B cell (primary cell): ENCODE measurements around the gene METTL5. TPM values are rescaled to one million over a fixed set of nuclear protein-coding genes. Genes with fewer than 3 reads are reported as not detected.

ENCODE experiments used
- ATAC-seq: fragments of 200-7000 bp; cut with Tn5 transposase; one replicate; pipeline ENCODE4 v1.10.0; 2021; ENCODE audit warnings: low read depth, mild to moderate bottlenecking, moderate number of reproducible peaks, moderate library complexity
- CTCF ChIA-PET: fragments of 350-600 bp; sonication (Branson Sonifier 250); formaldehyde crosslinking; loops from one replicate; lab custom pipeline; 2021; ENCODE audit warnings: antibody characterized with exemption, inconsistent platforms; lab: Charles Lee
- POLR2A ChIA-PET: fragments of 350-600 bp; sonication (Branson Sonifier 250); formaldehyde crosslinking; loops from one replicate; lab custom pipeline; 2021; ENCODE audit warnings: antibody characterized with exemption; lab: Charles Lee
- DNase-seq: peaks from one replicate; pipeline ENCODE4 v3.0.0; 2013
- H2AFZ ChIP-seq: 2 replicates; pipeline ENCODE4 v1.6.1; 2012; ENCODE audit warnings: mild to moderate bottlenecking, low read depth, low read length; ENCODE audit not compliant: insufficient read depth, poor library complexity, severe bottlenecking
- H3K27ac ChIP-seq, 2 donors: 1 replicate in 1 of 2; 2 replicates in 1 of 2; pipeline ENCODE4 v1.5.1; 2012 to 2013; ENCODE audit warnings: low read length in 2 of 2, mild to moderate bottlenecking in 2 of 2, moderate library complexity in 1 of 2
- H3K27me3 ChIP-seq, 4 experiments: fragments of 200-600 bp in 1 of 4; sonication (generic) in 1 of 4; replicated peaks in 1 of 4; 1 replicate in 2 of 4; 2 replicates in 2 of 4; pipeline versions ENCODE4 v1.6.1 to v1.7.0; 2013 to 2016; ENCODE audit warnings: low read length in 3 of 4, mild to moderate bottlenecking in 2 of 4, mixed read lengths in 1 of 4, moderate library complexity in 1 of 4; ENCODE audit not compliant: insufficient read depth in 4 of 4, control insufficient read depth in 3 of 4; ENCODE audit errors: control extremely low read depth in 1 of 4
- H3K36me3 ChIP-seq, 2 experiments: replicated peaks in 1 of 2; 1 replicate in 1 of 2; 2 replicates in 1 of 2; pipeline versions ENCODE4 v1.6.1 to v1.7.1; 2013; ENCODE audit warnings: low read length in 1 of 2; ENCODE audit not compliant: insufficient read depth in 2 of 2, control insufficient read depth in 1 of 2; ENCODE audit errors: control extremely low read depth in 1 of 2, extremely low read depth in 1 of 2
- H3K4me1 ChIP-seq, 2 donors: fragments of 200-600 bp in 1 of 2; sonication (generic) in 1 of 2; 1 replicate in 1 of 2; 2 replicates in 1 of 2; pipeline versions ENCODE4 v1.5.1 to v1.6.1; 2013 to 2017; ENCODE audit warnings: low read length in 2 of 2; ENCODE audit not compliant: control insufficient read depth in 2 of 2, insufficient read depth in 2 of 2
- H3K4me2 ChIP-seq: replicated peaks from 2 replicates; pipeline ENCODE3; 2012; ENCODE audit warnings: mild to moderate bottlenecking, low read depth, low read length; ENCODE audit not compliant: poor library complexity, severe bottlenecking
- H3K4me3 ChIP-seq, 5 experiments: fragments of 200-600 bp in 1 of 5; sonication (generic) in 1 of 5; 1 replicate in 3 of 5; 2 replicates in 2 of 5; pipeline versions ENCODE4 v1.5.1 to v1.7.0; 2011 to 2016; ENCODE audit warnings: low read length in 4 of 5, mild to moderate bottlenecking in 4 of 5, low read depth in 2 of 5, control low read depth in 1 of 5, moderate library complexity in 1 of 5; ENCODE audit not compliant: insufficient read depth in 1 of 5; ENCODE audit errors: control extremely low read depth in 1 of 5, extremely low read depth in 1 of 5
- H3K79me2 ChIP-seq: fragments of 200-600 bp; sonication (generic); one replicate; pipeline ENCODE4 v1.6.0; 2016; ENCODE audit warnings: low read length; ENCODE audit not compliant: control insufficient read depth, insufficient read depth
- H3K9ac ChIP-seq: fragments of 200-600 bp; sonication (generic); 2 replicates; pipeline ENCODE4 v1.6.1; 2017; ENCODE audit warnings: mild to moderate bottlenecking, low read length, moderate library complexity
- H3K9me3 ChIP-seq, 3 donors: one replicate each; pipeline versions ENCODE4 v1.6.1 to v1.7.1; 2013; ENCODE audit warnings: low read length in 2 of 3; ENCODE audit not compliant: control insufficient read depth in 2 of 3, insufficient read depth in 1 of 3; ENCODE audit errors: control extremely low read depth in 1 of 3
- H4K20me1 ChIP-seq: 2 replicates; pipeline ENCODE4 v1.6.0; 2012; ENCODE audit warnings: mild to moderate bottlenecking, low read length; ENCODE audit not compliant: insufficient read depth, control insufficient read depth, poor library complexity, severe bottlenecking
- H3K27ac Mint-ChIP-seq: one replicate; pipeline ENCODE4 v1.8.0; 2021; ENCODE audit warnings: mixed read lengths
- H3K27me3 Mint-ChIP-seq: one replicate; pipeline ENCODE4 v1.8.0; 2021; ENCODE audit warnings: mixed read lengths
- H3K4me1 Mint-ChIP-seq: one replicate; pipeline ENCODE4 v1.8.0; 2021; ENCODE audit warnings: mixed read lengths
- H3K4me3 Mint-ChIP-seq: one replicate; pipeline ENCODE4 v1.8.0; 2021; ENCODE audit warnings: mixed read lengths
- H3K9me3 Mint-ChIP-seq: one replicate; pipeline ENCODE4 v1.8.0; 2022; ENCODE audit warnings: mixed read lengths; ENCODE audit not compliant: insufficient read depth
- CTCF ChIP-seq: fragments of 200-600 bp; IDR thresholded peaks from one replicate; pipeline ENCODE4 v1.8.0; 2022; ENCODE audit warnings: antibody characterized with exemption, mild to moderate bottlenecking
- EZH2 ChIP-seq: IDR thresholded peaks from 2 replicates; pipeline ENCODE4 v1.6.1; 2012; ENCODE audit warnings: borderline replicate concordance, low read depth, mild to moderate bottlenecking, moderate library complexity, low read length; ENCODE audit not compliant: insufficient read depth, poor library complexity, severe bottlenecking
- WGBS: methylation state at CpG from one replicate; pipeline ENCODE4 v1.1.5; 2013; ENCODE audit warnings: missing lambda C conversion rate; ENCODE audit not compliant: insufficient coverage; 5-methylcytosine and 5-hydroxymethylcytosine counted together
- intact Hi-C: fragments of 100-400 bp; cut with micrococcal nuclease; formaldehyde crosslinking; loops from one replicate; pipeline ENCODE4 v1.10.0; 2022
- polyA plus RNA-seq: library from polyadenylated mRNA; depleted of rRNA; stranded (reverse); fragments of >200 nt; gene quantifications from 2 replicates; pipeline ENCODE4 v1.2.3, GENCODE V29; 2012
- total RNA-seq, 2 donors: library from RNA; stranded (reverse); fragments of 120-200 nt in 1 of 2; gene quantifications; 1 replicate in 1 of 2; 2 replicates in 1 of 2; pipeline versions ENCODE4 v1.2.3 to v1.2.4, GENCODE V29; 2013 to 2022

METTL5 gene
- total and polyA plus RNA-seq, 2 donors (not counting 1 experiment from before 2014, with no cell fraction given) = 12.7 to 36.4 TPM

- TF ChIP-seq EZH2 (no peak), CTCF (no peak)
- H3K27me3 ChIP-seq = no peaks in the 10 kb centered on the region
- peaks cover 16% of the 10 kb centered on the region for H3K4me1 Mint-ChIP-seq
- H2AFZ ChIP-seq = no peak overlapping the region
- intact Hi-C loops = no loop called here
- no peak overlapping the region for H3K4me3 ChIP-seq
- H3K27ac Mint-ChIP-seq = no peak overlapping the region
- no peak for ATAC-seq
- ChIA-PET CTCF (no interaction called here), POLR2A (no interaction called here)
- no peaks in the 10 kb centered on the region for H3K27me3 Mint-ChIP-seq
- no peaks in the 10 kb centered on the region for H3K9me3 ChIP-seq
- no peak overlapping the region for H3K9ac ChIP-seq
- no peak overlapping the region for H3K27ac ChIP-seq
- no peaks in the 10 kb centered on the region for H3K4me1 ChIP-seq
- H3K4me2 ChIP-seq = no peak overlapping the region
- DNase-seq = no peak
- WGBS = 90% methylated on average over 2 of the region's 2 CpGs
- H3K79me2 ChIP-seq = peaks cover 57% of the 10 kb centered on the region
- H3K36me3 ChIP-seq = no peaks in the 10 kb centered on the region
- H4K20me1 ChIP-seq = peaks cover 33% of the 10 kb centered on the region
- H3K9me3 Mint-ChIP-seq = no peaks in the 10 kb centered on the region
- no peak overlapping the region for H3K4me3 Mint-ChIP-seq
Observed at GRCh38 chr2:169865492-169865891, 40.8 kb upstream of the METTL5 start.

GRCh38 chr2:169862816-169863215 is 38.1 kb upstream of the METTL5 start:
- intact Hi-C loops = no loop called here
- CTCF ChIA-PET = no interaction called here

More at GRCh38 chr2:169862816-169863215, 38.1 kb upstream of the METTL5 start:
- Histone ChIP-seq H3K4me3 (no peak overlapping the region), H3K36me3 (no peaks in the 10 kb centered on the region), H2AFZ (no peak overlapping the region), H3K27me3 (no peaks in the 10 kb centered on the region), H3K4me2 (no peak overlapping the region), H3K4me1 (no peaks in the 10 kb centered on the region), H3K9me3 (no peaks in the 10 kb centered on the region), H3K27ac (no peak overlapping the region), H3K79me2 (peaks cover 77% of the 10 kb centered on the region), H3K9ac (no peak overlapping the region), H4K20me1 (peaks cover 32% of the 10 kb centered on the region)
- POLR2A ChIA-PET = no interaction called here
- Mint-ChIP-seq H3K4me3 (no peak overlapping the region), H3K27ac (no peak overlapping the region), H3K9me3 (no peaks in the 10 kb centered on the region), H3K4me1 (peaks cover 17% of the 10 kb centered on the region), H3K27me3 (no peaks in the 10 kb centered on the region)
- DNase-seq (no peak), ATAC-seq (no peak)
- no CpG with 5 or more reads among the region's 2 CpGs for WGBS
- TF ChIP-seq CTCF = no peak
- TF ChIP-seq EZH2 = no peak
